OCI-LY1 (cell line): Measurements from ENCODE around the gene ARFIP2.

ENCODE experiments used
- H2AFZ ChIP-seq: fragments of 200-600 bp; sonication (generic), shearing (Covaris generic); 2 replicates; pipeline ENCODE4 v1.6.0; 2014; ENCODE audit warnings: antibody characterized with exemption, mild to moderate bottlenecking, low read length
- H3F3A ChIP-seq: fragments of 200-600 bp; sonication (generic), shearing (Covaris generic); 2 replicates; pipeline ENCODE4 v1.6.0; 2014; ENCODE audit warnings: mild to moderate bottlenecking, antibody characterized with exemption, low read length, moderate library complexity; ENCODE audit not compliant: insufficient read depth
- H3K27ac ChIP-seq: fragments of 200-600 bp; sonication (generic); 2 replicates; pipeline ENCODE4 v1.5.1; 2014; ENCODE audit warnings: low read length, mixed run types, mild to moderate bottlenecking, low read depth; ENCODE audit not compliant: poor library complexity, severe bottlenecking
- H3K27me3 ChIP-seq: fragments of 200-600 bp; sonication (generic); 2 replicates; pipeline ENCODE4 v1.6.0; 2014; ENCODE audit warnings: antibody characterized with exemption, mild to moderate bottlenecking, low read length, moderate library complexity; ENCODE audit not compliant: insufficient read depth
- H3K36me3 ChIP-seq: fragments of 200-600 bp; sonication (generic); 2 replicates; pipeline ENCODE4 v1.6.1; 2014; ENCODE audit warnings: mild to moderate bottlenecking, antibody characterized with exemption, low read length, moderate library complexity, mixed read lengths; ENCODE audit not compliant: insufficient read depth
- H3K4me1 ChIP-seq: fragments of 200-600 bp; sonication (generic); 2 replicates; pipeline ENCODE4 v1.5.1; 2014; ENCODE audit warnings: mild to moderate bottlenecking, low read length, moderate library complexity; ENCODE audit not compliant: insufficient read depth, severe bottlenecking
- H3K4me2 ChIP-seq: fragments of 200-600 bp; sonication (generic), shearing (Covaris generic); 2 replicates; pipeline ENCODE4 v1.6.1; 2014; ENCODE audit warnings: low read length
- H3K4me3 ChIP-seq: fragments of 200-600 bp; sonication (generic); 2 replicates; pipeline ENCODE4 v1.5.1; 2014; ENCODE audit warnings: low read length, low read depth, mild to moderate bottlenecking, mixed read lengths; ENCODE audit not compliant: poor library complexity, severe bottlenecking
- H3K79me2 ChIP-seq: fragments of 200-600 bp; shearing (Covaris generic); 2 replicates; pipeline ENCODE4 v1.6.1; 2016; ENCODE audit warnings: mixed run types, low read length, mixed read lengths; ENCODE audit not compliant: insufficient read depth
- H3K9ac ChIP-seq: fragments of 200-600 bp; sonication (generic), shearing (Covaris generic); 2 replicates; pipeline ENCODE4 v1.6.1; 2014; ENCODE audit warnings: mild to moderate bottlenecking, low read length, mixed read lengths
- H3K9me2 ChIP-seq: fragments of 200-600 bp; sonication (generic), shearing (Covaris generic); 2 replicates; pipeline ENCODE4 v1.6.1; 2014; ENCODE audit warnings: low read depth, mild to moderate bottlenecking, low read length, mixed read lengths
- H3K9me3 ChIP-seq: fragments of 200-600 bp; shearing (Covaris generic); 2 replicates; pipeline ENCODE4 v1.6.1; 2014; ENCODE audit warnings: low read length, mixed read lengths
- H4K20me1 ChIP-seq: fragments of 200-600 bp; sonication (generic), shearing (Covaris generic); 2 replicates; pipeline ENCODE4 v1.6.0; 2016; ENCODE audit warnings: mild to moderate bottlenecking, low read length; ENCODE audit not compliant: insufficient read depth
- EZH2 ChIP-seq: fragments of 200-600 bp; sonication (generic), shearing (Covaris generic); IDR thresholded peaks from 2 replicates; pipeline ENCODE4 v1.8.0; 2017; ENCODE audit warnings: borderline replicate concordance, mixed run types, mild to moderate bottlenecking, antibody characterized with exemption, low read length, moderate library complexity, mixed read lengths
- TF ChIP-seq, protein P1 (sequence below): fragments of 200-600 bp; sonication (generic), shearing (Covaris generic); IDR thresholded peaks from 2 replicates; pipeline ENCODE4 v1.5.1; 2017; ENCODE audit warnings: mild to moderate bottlenecking, antibody characterized with exemption, low read length, moderate library complexity, mixed read lengths

ARFIP2 gene

GRCh38 chr11:6474806-6475500, 6.2 kb downstream of the ARFIP2 start:
- H3K9ac ChIP-seq = no peak overlapping the region
- no peaks in the 10 kb centered on the region for H3K9me3 ChIP-seq
- no peaks in the 10 kb centered on the region for H3K27me3 ChIP-seq
- H3K27ac ChIP-seq = no peak overlapping the region
- peaks cover 9% of the 10 kb centered on the region for H3K4me1 ChIP-seq
- H3K79me2 ChIP-seq = no peaks in the 10 kb centered on the region
- H2AFZ ChIP-seq = no peak overlapping the region
- no peaks in the 10 kb centered on the region for H4K20me1 ChIP-seq
- TF ChIP-seq, protein P1, sequence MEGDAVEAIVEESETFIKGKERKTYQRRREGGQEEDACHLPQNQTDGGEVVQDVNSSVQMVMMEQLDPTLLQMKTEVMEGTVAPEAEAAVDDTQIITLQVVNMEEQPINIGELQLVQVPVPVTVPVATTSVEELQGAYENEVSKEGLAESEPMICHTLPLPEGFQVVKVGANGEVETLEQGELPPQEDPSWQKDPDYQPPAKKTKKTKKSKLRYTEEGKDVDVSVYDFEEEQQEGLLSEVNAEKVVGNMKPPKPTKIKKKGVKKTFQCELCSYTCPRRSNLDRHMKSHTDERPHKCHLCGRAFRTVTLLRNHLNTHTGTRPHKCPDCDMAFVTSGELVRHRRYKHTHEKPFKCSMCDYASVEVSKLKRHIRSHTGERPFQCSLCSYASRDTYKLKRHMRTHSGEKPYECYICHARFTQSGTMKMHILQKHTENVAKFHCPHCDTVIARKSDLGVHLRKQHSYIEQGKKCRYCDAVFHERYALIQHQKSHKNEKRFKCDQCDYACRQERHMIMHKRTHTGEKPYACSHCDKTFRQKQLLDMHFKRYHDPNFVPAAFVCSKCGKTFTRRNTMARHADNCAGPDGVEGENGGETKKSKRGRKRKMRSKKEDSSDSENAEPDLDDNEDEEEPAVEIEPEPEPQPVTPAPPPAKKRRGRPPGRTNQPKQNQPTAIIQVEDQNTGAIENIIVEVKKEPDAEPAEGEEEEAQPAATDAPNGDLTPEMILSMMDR = no peak
- no peak for TF ChIP-seq EZH2
- no peak overlapping the region for H3K4me3 ChIP-seq
- H3F3A ChIP-seq = no peaks in the 10 kb centered on the region
- H3K36me3 ChIP-seq = peaks cover 40% of the 10 kb centered on the region
- H3K9me2 ChIP-seq = no peaks in the 10 kb centered on the region
- no peak overlapping the region for H3K4me2 ChIP-seq

DNA sequence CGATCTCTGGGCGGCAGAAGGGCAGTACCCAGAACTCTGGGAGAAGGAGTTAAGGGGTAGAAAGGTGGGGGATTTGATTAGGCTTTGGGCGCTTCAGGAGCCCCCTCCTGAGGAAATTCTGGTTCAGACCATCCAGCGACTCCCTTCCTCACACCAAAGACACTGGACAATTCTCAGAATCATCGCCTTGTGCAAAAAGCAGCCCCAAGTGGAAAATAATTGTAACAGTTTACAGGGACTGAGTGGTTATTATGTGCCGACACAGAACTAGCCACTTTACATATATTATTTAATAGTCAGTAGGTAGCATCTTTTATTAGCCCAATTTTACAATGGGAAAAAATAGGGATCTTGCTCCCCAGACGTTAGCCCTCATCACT, 6.7 kb downstream of the ARFIP2 start:
- no peak overlapping the region for H3K27ac ChIP-seq
- H3F3A ChIP-seq = no peaks in the 10 kb centered on the region
- H3K9me3 ChIP-seq = no peaks in the 10 kb centered on the region
- H2AFZ ChIP-seq = no peak overlapping the region
- no peaks in the 10 kb centered on the region for H3K27me3 ChIP-seq
- peaks cover 6% of the 10 kb centered on the region for H3K4me1 ChIP-seq
- peak overlapping the region; percentile 60 for H3K4me2 ChIP-seq
- H3K36me3 ChIP-seq = peaks cover 34% of the 10 kb centered on the region
- peak overlapping the region; percentile 75 for H3K4me3 ChIP-seq
- H3K9me2 ChIP-seq = no peaks in the 10 kb centered on the region
- H3K79me2 ChIP-seq = no peaks in the 10 kb centered on the region
- H3K9ac ChIP-seq = peak overlapping the region; percentile 40; the same call in 1 of the 2 replicates
- no peaks in the 10 kb centered on the region for H4K20me1 ChIP-seq
- no peak for TF ChIP-seq EZH2
- TF ChIP-seq, protein P1 = no peak

DNA sequence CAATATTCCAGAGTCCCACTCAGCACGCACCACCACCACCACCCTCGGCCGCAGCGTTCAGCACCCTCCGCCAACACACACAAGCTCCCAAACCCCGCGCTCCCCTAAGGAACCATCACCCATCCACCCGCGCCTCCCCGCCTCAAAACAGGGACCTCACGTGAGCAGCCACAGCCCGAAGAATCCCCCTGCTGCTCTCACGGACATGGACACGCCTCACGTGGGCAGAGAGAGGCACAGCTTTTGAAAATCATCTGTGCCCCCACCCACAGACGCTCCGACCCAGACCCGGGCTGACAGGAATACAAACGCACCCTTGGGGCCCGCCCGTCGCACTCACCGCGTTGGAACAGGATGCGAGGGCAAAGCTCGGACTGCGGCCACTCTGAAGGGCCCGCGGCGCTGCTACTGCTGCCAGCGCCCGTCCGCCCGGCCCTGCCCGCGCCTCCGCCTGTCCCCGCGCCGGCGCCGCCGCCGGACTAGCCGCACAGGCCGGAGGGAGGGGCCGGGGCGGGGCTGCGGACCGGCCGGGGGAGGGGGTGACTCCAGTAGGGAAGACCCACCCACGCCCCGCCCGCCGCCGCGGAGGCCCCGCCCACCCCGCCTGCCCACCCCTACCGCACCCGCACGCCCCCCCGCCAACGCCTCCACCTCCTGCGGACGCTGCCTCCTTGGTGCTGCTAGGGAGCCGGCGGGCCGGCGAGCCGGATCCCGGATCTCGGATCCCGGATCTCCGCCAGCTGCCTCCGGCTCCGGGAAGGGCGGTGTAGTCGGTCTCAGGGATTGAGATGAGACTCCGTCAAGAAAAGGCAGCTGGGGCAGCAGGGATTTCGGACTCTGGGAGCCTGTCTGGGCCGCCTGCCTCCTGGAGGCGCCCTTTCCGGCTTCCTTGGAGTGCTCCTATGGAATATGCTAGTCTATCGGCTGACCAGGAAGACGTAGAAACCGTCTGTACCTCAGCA, 7.4 kb downstream of the ARFIP2 start, which contains the start of gene TRIM3:
Gene TRIM3 (minus strand): TSS at position 491 of the 962 bp plus-strand sequence. CDS start 8,246 bp downstream, outside the sequence.
- H3K79me2 ChIP-seq = no peaks in the 10 kb centered on the region
- peaks cover 10% of the 10 kb centered on the region for H3K4me1 ChIP-seq
- TF ChIP-seq EZH2 = no peak
- TF ChIP-seq, protein P1 = no peak
- peak within 1 kb of the TSS; percentile 68 for H3K9ac ChIP-seq
- no peaks in the 10 kb centered on the region for H3F3A ChIP-seq
- no peaks in the 10 kb centered on the region for H3K9me3 ChIP-seq
- peaks cover 27% of the 10 kb centered on the region for H3K36me3 ChIP-seq
- no peak within 1 kb of the TSS for H3K27ac ChIP-seq
- no peaks in the 10 kb centered on the region for H3K9me2 ChIP-seq
- peak within 1 kb of the TSS; percentile 93 for H3K4me2 ChIP-seq
- H3K4me3 ChIP-seq = peak within 1 kb of the TSS; percentile 75
- H3K27me3 ChIP-seq = no peaks in the 10 kb centered on the region
- no peaks in the 10 kb centered on the region for H4K20me1 ChIP-seq
- peak within 1 kb of the TSS; percentile 30; the same call in 1 of the 2 replicates for H2AFZ ChIP-seq
